Esophagus squamous epithelium (tissue), 4 donors: ENCODE results near the gene BCL7B.

ENCODE experiments used
- CTCF ChIP-seq, 6 experiments: fragments of 450-650 bp in 4 of 6; fragments of 200-600 bp in 2 of 6; sonication (generic) in 2 of 6; IDR thresholded peaks; one replicate each; pipeline ENCODE4 v1.5.1; 2016 to 2019; ENCODE audit warnings: antibody characterized with exemption in 6 of 6, mild to moderate bottlenecking in 4 of 6, moderate library complexity in 4 of 6
- POLR2A ChIP-seq, 4 donors: fragments of 450-650 bp; IDR thresholded peaks; one replicate each; pipeline ENCODE4 v1.6.1; 2017; ENCODE audit warnings: antibody characterized with exemption in 4 of 4, mild to moderate bottlenecking in 4 of 4, moderate library complexity in 3 of 4

- no peak for TF ChIP-seq CTCF (IDR thresholded peaks at IDR 0.05)
- TF ChIP-seq POLR2A (IDR thresholded peaks at IDR 0.05), result no peak
Observed at GRCh38 chr7:73504017-73504416, 53.5 kb downstream of the BCL7B start.
